HUDEP-2 (cell line): ENCODE results near the gene SIM2.
A peak's percentile ranks its signal among the peaks of the same experiment; 100 is the strongest.

Source experiments
- DNase-seq, 76 experiments: peaks; one replicate each; lab custom pipeline; 2025; ENCODE audit not compliant: unreplicated experiment in 76 of 76; lab: John Stamatoyannopoulos, UW

SIM2 gene

DNA sequence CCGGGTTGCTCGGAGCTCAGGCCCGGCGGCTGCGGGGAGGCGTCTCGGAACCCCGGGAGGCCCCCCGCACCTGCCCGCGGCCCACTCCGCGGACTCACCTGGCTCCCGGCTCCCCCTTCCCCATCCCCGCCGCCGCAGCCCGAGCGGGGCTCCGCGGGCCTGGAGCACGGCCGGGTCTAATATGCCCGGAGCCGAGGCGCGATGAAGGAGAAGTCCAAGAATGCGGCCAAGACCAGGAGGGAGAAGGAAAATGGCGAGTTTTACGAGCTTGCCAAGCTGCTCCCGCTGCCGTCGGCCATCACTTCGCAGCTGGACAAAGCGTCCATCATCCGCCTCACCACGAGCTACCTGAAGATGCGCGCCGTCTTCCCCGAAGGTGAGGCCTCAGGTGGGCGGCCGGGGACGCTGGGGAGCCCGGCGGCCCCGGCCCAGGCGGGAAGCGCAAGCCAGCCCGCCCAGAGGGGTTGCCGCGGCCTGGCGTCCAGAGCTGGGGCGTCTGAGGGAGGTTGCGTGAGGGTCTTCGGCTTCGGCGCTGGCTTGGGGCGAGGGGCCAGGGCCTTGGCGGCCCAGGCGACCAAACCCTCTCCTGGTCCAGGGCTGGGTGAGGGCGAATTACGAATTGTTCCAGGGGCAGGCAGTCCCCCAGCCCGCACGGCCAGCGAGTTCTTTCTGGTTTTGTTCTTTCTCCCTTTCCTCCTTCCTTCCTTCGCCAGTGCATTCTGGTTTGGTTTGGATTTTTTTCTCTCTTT is 805 bp downstream of the SIM2 start:
- DNase-seq = no peak

DNA sequence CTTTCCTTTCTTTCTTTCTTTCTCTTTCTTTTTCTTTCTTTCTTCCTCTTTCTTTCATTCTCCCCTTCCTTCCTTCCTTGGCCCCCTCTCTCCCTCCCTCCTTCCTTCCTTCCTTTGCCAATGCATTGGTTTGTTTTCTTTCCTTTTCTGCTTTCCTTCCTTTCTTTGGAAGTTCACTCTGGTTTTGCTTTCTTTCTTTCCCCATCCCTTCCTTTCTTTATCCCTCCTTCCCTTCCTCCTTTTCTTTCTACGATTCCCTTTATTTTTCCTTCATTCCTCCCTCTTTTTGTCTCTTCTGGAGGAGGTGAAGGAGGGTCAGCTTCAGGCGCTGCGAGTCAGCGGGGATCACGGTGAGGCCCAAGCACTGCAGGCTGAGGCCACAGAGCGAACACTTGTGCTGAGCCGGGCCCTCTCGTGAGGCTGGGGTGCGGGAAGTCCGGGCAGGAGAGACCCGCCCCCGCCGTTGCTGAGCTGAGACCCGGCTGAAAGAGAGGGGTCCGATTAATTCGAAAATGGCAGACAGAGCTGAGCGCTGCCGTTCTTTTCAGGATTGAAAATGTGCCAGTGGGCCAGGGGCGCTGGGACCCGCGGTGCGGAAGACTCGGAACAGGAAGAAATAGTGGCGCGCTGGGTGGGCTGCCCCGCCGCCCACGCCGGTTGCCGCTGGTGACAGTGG is 1.5 kb downstream of the SIM2 start:
- DNase-seq = no peak

DNA sequence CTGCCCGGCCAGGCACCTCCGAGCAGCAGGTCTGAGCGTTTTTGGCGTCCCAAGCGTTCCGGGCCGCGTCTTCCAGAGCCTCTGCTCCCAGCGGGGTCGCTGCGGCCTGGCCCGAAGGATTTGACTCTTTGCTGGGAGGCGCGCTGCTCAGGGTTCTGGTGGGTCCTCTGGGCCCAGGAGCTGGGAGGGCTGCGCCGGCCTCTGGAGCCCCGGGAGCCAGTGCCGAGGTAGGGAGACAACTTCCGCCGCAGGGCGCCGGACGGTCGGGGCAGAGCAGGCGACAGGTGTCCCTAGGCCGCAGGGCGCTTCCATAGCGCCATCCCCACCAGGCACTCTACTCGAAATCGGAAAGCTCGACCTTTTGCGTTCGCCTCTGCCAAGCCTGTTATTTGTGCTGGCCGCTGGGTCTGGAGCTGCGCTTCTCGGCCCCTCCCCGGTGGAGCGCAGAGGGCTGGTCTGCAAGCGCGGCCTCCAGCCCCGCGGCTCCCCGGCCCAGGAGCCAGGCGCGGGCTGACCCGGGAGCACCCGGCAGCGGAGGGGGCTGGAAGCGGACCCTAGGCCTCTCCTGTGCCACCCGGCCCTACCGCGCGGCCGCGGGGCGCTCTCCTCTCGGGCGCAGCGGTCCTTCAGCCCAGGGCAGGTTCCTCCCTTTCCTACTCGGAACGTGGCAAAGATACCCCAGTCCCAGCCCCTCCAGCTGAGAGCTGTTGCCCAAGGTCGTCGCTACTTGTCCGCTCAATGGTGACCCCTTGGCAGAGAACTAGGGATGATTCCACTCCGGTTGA is 2.2 kb downstream of the SIM2 start:
- DNase-seq = no peak

DNA sequence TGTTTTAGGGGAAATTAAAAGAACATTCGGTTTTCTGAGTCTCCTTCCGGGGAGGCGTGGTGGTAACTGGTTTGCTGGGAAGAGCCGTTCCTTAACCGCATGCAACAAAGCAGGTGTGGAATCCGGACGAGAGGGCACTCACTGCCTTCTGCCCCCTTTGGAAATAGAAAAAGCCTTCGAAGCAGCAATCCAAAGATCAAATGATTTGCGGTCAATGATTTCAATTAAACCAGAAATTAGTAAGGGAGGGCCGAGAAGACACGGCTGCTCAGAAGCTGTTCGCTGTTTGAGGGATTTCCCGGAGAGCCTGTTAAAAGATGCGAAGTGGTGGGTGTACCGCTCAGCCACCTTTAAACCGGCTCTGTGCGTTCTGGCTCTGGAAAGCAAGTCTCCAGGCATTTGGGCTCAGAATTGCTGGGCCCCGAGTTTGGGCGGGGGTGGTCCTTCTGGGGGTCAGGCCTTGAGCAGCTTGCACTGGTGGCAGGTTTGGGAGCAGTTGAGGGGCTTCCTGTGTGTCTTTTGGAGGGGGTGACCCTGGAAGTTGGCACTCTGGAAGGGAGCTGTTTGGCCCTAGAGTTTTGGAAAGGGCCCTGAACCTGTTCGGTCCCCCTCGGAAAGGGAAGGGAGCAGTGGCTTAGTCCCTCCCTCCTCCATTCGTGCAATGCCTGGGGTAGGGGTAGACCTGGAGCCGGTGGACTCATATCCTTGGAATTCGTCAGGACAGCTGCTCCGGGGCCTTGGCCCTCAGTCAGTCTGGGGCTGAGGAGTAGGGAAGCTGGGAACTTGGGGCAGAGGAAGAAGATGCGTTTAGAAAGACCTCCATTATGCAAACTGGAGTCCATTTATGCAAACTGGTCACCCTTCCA is 3.1 kb downstream of the SIM2 start:
- no peak for DNase-seq

DNA sequence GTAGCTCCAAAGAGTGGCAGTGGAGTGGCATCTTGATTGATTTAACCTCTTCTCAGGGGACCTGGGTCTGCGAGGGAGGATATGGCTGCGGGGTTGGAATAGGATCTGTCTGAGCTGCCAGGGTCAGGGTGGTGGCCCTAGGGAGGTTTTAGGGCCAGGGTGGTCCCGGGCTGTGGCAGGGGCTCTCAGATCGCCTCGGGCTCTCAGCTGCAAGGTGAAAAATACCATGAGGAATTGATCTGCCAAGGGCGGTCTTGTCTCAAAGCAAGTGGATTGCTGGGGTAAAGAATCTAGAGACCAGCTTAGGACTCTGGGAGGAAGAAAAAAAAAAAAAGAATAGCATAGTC is 3.7 kb downstream of the SIM2 start:
- no peak for DNase-seq

DNA sequence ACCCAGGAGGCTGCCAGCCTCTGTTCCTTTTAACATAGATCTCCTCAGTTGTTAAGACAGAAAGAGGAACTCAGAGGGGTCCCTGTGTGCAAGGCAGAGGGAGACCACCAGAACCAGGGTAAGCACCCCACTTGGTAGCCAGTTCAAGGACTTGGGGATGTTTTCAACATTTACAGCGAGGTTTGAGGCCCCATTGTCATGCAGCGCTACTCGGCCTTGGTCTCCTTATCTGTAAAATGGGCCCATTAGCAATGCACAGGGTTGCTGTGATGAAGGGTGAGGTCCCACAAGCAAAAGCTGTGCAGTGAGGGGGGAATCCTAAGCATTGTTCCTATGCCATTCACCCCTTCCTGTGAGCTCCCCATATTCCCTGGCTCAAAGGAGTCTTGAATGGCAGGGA is 4.2 kb downstream of the SIM2 start:
- no peak for DNase-seq

DNA sequence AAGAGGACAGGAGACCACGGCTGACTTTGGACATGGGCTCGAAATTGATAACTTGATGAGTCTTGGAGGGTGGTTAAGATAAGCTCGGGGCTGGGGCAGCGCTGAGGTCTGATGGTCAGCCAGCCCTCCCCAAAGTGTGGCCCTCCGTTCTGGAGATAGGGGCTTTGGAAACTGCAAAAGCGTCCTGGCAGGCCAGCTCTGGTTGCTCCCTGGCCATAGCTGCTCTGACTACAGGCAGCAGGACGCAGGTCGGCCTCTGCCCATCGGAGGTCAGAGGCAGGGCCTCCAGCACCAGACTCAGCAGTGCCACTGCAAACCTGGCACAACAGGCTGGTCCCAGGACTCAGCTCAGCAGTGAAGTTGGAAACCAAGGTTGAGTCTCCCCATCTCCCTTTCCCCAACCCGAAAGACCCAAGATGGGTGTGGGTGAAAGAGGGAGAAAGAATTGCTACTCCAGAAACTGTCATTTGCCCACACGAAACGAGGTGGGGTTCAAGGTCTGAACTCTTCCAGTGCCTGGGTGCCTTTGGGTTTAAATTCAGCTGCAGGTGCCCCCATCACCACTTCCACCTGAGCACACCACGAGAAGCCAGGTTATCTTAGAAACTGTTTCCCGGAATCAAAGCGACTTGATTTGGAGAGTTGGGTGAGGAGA is 4.8 kb downstream of the SIM2 start:
- DNase-seq = no peak

DNA sequence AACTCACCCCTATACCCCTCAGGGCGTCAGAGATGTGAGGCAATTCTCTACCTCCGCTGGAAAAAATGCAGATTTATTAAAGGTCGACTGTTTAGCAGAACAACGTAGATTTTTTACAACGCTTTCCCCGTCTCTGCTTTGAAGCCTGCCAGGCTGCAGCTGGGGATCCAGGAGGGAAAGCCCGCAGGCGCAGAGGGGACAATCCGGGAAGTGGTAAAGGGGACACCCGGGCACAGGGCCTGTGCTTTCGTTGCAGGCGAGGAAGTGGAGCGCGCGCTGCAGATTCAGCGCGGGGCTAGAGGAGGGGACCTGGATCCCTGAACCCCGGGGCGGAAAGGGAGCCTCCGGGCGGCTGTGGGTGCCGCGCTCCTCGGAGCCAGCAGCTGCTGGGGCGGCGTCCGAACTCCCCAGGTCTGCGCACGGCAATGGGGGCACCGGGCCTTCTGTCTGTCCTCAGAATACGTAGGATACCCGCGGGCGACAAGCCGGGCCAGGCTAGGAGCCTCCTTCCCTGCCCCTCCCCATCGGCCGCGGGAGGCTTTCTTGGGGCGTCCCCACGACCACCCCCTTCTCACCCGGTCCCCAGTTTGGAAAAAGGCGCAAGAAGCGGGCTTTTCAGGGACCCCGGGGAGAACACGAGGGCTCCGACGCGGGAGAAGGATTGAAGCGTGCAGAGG is 5.5 kb downstream of the SIM2 start:
- DNase-seq = no peak

DNA sequence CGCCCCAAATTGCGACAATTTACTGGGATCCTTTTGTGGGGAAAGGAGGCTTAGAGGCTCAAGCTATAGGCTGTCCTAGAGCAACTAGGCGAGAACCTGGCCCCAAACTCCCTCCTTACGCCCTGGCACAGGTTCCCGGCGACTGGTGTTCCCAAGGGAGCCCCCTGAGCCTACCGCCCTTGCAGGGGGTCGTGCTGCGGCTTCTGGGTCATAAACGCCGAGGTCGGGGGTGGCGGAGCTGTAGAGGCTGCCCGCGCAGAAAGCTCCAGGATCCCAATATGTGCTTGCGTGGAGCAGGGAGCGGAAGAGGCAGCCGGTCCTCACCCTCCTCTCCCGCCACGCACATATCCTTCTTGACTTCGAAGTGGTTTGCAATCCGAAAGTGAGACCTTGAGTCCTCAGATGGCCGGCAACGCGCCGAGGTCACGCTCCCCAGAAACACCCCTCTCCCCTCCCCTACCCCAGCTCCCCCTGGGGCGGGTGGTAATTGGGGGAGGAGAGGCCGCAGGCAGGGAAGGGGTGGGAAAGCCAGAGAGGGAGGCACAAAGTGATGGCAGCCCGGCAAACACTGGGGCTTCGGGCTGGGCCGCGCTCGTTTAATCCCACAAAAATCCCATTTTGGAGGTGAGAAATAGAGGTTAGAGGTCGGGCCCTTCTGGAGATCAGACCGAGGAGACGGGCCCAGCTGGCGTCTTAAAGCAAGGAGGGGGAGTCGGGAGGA is 6.2 kb downstream of the SIM2 start:
- DNase-seq = no peak

DNA sequence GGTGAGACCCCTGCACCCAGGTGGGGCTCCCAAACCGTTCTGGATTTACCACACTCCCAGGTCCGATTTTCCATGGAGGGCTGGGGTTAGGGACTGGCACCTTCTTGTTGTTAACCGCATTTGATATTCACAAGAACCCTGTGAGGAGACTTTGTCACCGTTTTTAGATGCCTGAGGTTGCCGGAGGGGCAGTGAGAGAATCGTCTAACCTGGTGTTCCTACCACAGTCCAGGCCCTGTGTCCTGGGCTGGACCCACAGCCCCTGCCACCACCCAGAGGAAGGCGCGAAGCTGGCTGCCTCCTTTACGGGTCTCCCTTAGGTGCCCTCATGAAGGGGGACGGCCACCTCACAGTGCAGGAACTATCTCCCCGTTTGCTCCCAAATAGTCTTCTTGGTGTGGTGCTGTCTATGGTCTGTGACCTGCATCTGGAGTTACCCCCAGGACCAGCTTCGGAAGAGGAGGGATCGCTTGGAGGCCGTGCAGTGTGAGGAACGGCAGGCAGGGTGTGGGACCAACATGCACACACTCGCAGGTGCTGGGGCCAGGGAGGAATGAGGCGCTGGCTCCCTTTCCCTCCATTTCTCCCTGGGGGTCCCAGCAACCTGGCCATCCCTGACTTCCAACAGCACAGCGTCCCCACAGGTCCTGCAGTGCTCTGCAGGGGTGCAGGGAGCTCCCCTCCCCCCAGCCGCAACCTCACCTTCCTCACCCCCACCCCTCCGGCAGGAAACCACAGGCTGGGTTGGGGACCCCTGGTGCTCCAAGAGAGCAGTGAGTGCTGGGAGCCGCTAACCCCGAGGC is 7.0 kb downstream of the SIM2 start:
- no peak for DNase-seq

DNA sequence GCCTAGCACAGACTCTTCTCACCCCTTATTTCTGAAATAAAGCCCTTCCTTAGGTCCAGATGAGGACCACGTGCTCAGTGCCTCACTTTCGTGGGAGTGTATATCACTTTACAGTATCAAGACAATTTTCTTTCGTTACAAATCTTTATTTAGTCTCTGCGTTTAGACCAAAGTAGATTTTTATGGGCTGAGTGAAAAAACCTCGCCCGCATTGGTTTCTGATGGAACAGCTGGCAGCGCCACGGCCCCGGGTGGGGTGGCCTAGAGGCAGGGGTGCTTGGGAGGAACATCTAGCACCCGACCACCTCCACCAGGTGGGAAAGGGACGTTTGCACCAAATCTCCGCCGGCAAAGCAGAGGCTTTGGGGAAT is 7.6 kb downstream of the SIM2 start:
- no peak for DNase-seq

DNA sequence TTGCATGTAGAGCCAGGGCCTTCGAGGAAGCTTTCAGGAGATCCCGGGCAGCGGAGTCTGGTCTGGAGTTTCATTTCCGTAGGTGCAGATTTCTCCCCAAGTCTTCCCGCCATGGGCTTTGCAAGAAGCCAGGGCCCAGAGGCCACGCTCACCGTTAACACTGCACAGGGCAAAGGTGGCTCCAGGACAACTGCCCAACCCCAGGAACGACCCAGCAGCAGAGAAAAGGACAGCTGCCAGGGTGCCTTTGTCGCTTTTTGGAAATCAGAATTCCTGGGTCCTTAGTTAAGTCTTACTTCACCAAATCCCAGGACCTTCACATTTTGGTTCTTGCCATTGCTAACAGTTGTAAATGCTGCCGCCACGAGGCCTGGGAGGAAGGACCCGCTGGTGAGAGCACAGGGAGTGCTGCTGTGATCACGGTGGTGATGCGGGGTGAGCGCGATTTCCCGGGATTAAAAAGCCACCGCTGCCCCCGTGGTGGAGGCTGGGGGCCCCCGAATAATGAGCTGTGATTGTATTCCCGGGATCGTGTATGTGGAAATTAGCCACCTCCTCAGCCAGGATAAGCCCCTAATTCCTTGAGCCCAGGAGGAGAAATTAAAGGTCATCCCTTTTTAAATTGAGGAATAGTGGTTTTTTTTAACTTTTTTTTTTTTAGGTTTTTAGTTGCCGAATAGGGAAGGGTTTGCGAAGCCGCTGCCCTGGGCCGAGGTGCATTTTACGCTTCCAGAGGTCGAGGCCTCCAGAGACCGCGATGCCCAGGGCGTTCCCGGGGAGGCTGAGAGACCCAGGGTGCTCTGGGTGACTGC is 8.2 kb downstream of the SIM2 start:
- peak in 9 of 76 experiments; percentile 8 to 35 (median 15) for DNase-seq

DNA sequence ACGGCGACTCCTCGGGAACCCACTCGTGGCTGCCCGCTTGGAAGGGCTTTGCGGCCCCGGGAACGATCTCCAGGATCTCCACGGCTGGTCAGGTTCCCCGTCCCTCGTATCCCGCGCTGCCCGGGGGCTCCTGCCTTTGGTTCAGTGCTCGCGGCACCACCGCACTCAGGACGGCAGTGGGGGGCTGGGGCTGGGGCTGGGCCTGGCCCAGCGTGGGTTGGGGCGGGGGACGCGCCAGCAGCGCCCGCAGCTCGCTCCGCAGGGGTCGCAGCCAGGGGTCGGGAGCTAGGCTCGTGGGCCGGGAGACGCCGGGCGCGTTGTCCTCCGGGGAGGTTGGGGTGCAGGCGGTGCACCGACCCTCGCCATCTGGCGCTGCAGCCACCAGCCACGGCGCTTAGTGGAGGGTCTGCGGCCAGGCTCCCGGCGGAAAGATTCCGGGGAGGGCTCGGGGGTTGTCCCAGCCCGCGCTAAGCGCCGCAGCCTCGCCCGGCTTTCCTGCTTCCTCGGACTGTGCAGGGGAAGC is 8.9 kb downstream of the SIM2 start:
- no peak for DNase-seq

DNA sequence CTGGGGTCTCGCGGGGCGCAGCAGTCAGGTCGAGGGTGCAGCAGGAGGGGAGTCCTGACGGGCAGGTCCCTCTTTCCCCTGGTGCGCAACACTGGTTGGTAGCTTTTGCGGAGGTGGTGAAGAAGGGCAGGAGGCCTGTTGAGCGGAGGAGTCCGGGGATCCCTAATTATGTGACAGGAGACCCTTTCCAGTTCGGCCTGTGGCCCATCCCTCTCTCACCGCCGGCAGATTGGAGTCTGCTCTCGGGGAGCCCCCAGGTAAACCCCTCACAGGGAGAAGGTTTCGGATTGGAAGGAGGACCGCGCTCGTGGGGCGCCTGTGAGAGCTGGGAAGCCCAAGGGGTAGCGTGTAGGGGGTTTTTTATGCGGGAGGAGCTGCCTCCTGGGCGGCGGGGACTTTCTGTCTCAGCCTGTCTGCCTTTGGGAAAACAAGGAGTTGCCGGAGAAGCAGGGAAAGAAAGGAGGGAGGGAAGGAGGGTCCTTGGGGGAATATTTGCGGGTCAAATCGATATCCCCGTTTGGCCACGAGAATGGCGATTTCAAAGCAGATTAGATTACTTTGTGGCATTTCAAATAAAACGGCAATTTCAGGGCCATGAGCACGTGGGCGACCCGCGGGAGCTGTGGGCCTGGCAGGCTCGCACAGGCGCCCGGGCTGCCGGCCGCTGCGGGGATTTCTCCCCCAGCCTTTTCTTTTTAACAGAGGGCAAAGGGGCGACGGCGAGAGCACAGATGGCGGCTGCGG is 9.5 kb downstream of the SIM2 start:
- no peak for DNase-seq

DNA sequence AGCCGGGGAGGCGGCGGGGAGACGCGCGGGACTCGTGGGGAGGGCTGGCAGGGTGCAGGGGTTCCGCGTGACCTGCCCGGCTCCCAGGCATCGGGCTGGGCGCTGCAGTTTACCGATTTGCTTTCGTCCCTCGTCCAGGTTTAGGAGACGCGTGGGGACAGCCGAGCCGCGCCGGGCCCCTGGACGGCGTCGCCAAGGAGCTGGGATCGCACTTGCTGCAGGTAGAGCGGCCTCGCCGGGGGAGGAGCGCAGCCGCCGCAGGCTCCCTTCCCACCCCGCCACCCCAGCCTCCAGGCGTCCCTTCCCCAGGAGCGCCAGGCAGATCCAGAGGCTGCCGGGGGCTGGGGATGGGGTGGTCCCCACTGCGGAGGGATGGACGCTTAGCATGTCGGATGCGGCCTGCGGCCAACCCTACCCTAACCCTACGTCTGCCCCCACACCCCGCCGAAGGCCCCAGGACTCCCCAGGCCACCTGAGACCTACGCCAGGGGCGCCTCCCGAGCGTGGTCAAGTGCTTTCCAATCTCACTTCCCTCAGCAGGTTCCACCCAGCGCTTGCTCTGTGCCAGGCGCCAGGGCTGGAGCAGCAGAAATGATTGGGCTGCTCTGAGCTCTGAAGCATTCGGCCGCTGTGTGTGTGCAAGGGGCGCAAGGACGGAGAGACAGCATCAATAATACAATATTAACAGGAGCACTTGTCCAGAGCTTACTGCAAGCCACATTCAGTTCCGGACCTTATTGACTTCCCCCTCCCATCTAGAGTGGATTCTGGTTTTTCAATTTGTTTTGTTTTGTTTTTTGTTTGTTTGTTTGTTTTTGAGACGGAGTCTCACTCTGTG is 10.3 kb downstream of the SIM2 start:
- DNase-seq = no peak
